H1 (cell line): ENCODE measurements around the gene OSBPL5. TPM values are rescaled to one million over a fixed set of nuclear protein-coding genes. Genes with fewer than 3 reads are reported as not detected.

Source experiments
- CTCF ChIA-PET: fragments of 300-600 bp; sonication (Branson Sonifier 250); formaldehyde crosslinking; loops from one replicate; lab custom pipeline; 2021; ENCODE audit not compliant: partially characterized antibody; lab: Charles Lee
- POLR2A ChIA-PET: fragments of 300-600 bp; sonication (Branson Sonifier 250); formaldehyde crosslinking; loops from one replicate; lab custom pipeline; 2021; ENCODE audit warnings: inconsistent platforms; ENCODE audit not compliant: partially characterized antibody; lab: Charles Lee
- DNase-seq, 2 experiments: peaks; one replicate each; pipeline versions ENCODE4 v3.0.0 to v3.0.0-alpha.2; 2010 to 2022; ENCODE audit warnings: low spot score in 2 of 2, low read depth in 1 of 2, mixed read lengths in 1 of 2
- FAIRE-seq: peaks from 2 replicates; lab custom pipeline; 2011; peaks lifted over from hg19 to GRCh38; lab: Jason Lieb, UNC
- H2AFZ ChIP-seq: 2 replicates; pipeline ENCODE4 v1.8.1; 2012; ENCODE audit warnings: low read length, inconsistent platforms
- H2AK5ac ChIP-seq: 2 replicates; pipeline ENCODE4 v1.6.1; 2013; ENCODE audit warnings: low read depth, low read length
- H2BK120ac ChIP-seq: replicated peaks from 2 replicates; pipeline ENCODE3; 2013; ENCODE audit warnings: low read depth, low read length, inconsistent platforms
- H2BK12ac ChIP-seq: 2 replicates; pipeline ENCODE4 v1.6.1; 2013; ENCODE audit warnings: low read depth, low read length
- H2BK15ac ChIP-seq: 2 replicates; pipeline ENCODE4 v1.6.1; 2013; ENCODE audit warnings: low read length
- H2BK20ac ChIP-seq: 2 replicates; pipeline ENCODE4 v1.6.1; 2013; ENCODE audit warnings: low read length
- H2BK5ac ChIP-seq: 2 replicates; pipeline ENCODE4 v1.6.1; 2013; ENCODE audit warnings: low read depth, low read length
- H3K14ac ChIP-seq: 2 replicates; pipeline ENCODE4 v1.6.1; 2013; ENCODE audit warnings: inconsistent platforms; ENCODE audit not compliant: insufficient read length
- H3K18ac ChIP-seq: 2 replicates; pipeline ENCODE4 v1.6.1; 2013; ENCODE audit warnings: low read length; ENCODE audit errors: extremely low read depth
- H3K23ac ChIP-seq: 2 replicates; pipeline ENCODE4 v1.6.1; 2013; ENCODE audit warnings: inconsistent platforms; ENCODE audit not compliant: insufficient read length
- H3K23me2 ChIP-seq: 2 replicates; pipeline ENCODE4 v1.6.1; 2013; ENCODE audit warnings: low read depth, low read length
- H3K27ac ChIP-seq: 2 replicates; pipeline ENCODE4 v1.6.1; 2011; ENCODE audit warnings: low read depth, low read length, inconsistent platforms
- H3K27me3 ChIP-seq, 4 experiments: replicated peaks in 1 of 4; 1 replicate in 1 of 4; 2 replicates in 3 of 4; pipeline versions ENCODE4 v1.6.1 to v1.8.1; 2011 to 2013; ENCODE audit warnings: low read length in 3 of 4, mild to moderate bottlenecking in 3 of 4, inconsistent platforms in 2 of 4, mixed read lengths in 2 of 4, moderate library complexity in 1 of 4; ENCODE audit not compliant: control insufficient read depth in 3 of 4, insufficient read depth in 3 of 4; ENCODE audit errors: extremely low read depth in 1 of 4
- H3K36me3 ChIP-seq, 4 experiments: 2 replicates each; pipeline versions ENCODE4 v1.6.1 to v1.8.1; 2011 to 2013; ENCODE audit warnings: mild to moderate bottlenecking in 4 of 4, low read length in 3 of 4, moderate library complexity in 2 of 4, control low read depth in 1 of 4, inconsistent platforms in 1 of 4; ENCODE audit not compliant: insufficient read depth in 4 of 4, control insufficient read depth in 2 of 4
- H3K4ac ChIP-seq: replicated peaks from 2 replicates; pipeline ENCODE3; 2013; ENCODE audit warnings: low read length, low read depth, mixed read lengths, inconsistent platforms; ENCODE audit not compliant: insufficient read length
- H3K4me1 ChIP-seq, 4 experiments: replicated peaks in 1 of 4; 1 replicate in 1 of 4; 2 replicates in 3 of 4; pipeline versions ENCODE4 v1.6.1 to v1.8.1; 2011 to 2013; ENCODE audit warnings: low read length in 3 of 4, inconsistent platforms in 2 of 4, mixed read lengths in 1 of 4; ENCODE audit not compliant: insufficient read depth in 4 of 4, control insufficient read depth in 3 of 4
- H3K4me2 ChIP-seq, 2 experiments: 2 replicates each; pipeline versions ENCODE4 v1.6.1 to v1.8.1; 2011 to 2013; ENCODE audit warnings: low read depth in 2 of 2, low read length in 2 of 2, control low read depth in 1 of 2, inconsistent platforms in 1 of 2, mild to moderate bottlenecking in 1 of 2; ENCODE audit not compliant: insufficient read depth in 1 of 2
- H3K4me3 ChIP-seq, 4 experiments: fragments of 200-600, 300-600 bp in 1 of 4; sonication (generic), shearing (Covaris generic), sonication (Bioruptor Twin) in 1 of 4; 2 replicates each; pipeline versions ENCODE4 v1.5.1 to v1.8.1; 2011 to 2016; ENCODE audit warnings: low read length in 4 of 4, low read depth in 3 of 4, control low read depth in 2 of 4, inconsistent platforms in 2 of 4, mild to moderate bottlenecking in 2 of 4, mixed read lengths in 1 of 4, moderate library complexity in 1 of 4; ENCODE audit not compliant: insufficient read depth in 2 of 4; ENCODE audit errors: extremely low read depth in 1 of 4
- H3K56ac ChIP-seq: replicated peaks from 2 replicates; pipeline ENCODE3; 2013; ENCODE audit warnings: low read depth, mild to moderate bottlenecking, mixed read lengths, low read length, inconsistent platforms; ENCODE audit not compliant: insufficient read length
- H3K79me1 ChIP-seq: 2 replicates; pipeline ENCODE4 v1.6.1; 2013; ENCODE audit warnings: low read depth, low read length, control low read depth
- H3K79me2 ChIP-seq, 2 experiments: 2 replicates each; pipeline versions ENCODE4 v1.6.1 to v1.8.1; 2012 to 2013; ENCODE audit warnings: low read length in 2 of 2, mild to moderate bottlenecking in 2 of 2, inconsistent platforms in 1 of 2; ENCODE audit not compliant: insufficient read depth in 2 of 2, control insufficient read depth in 1 of 2
- H3K9ac ChIP-seq, 4 experiments: replicated peaks in 1 of 4; 1 replicate in 1 of 4; 2 replicates in 3 of 4; pipeline versions ENCODE4 v1.6.1 to v1.8.1; 2011 to 2013; ENCODE audit warnings: low read depth in 3 of 4, low read length in 3 of 4, control low read depth in 2 of 4, mild to moderate bottlenecking in 2 of 4, moderate library complexity in 2 of 4, inconsistent platforms in 1 of 4; ENCODE audit errors: extremely low read depth in 1 of 4
- H3K9me3 ChIP-seq, 2 experiments: 2 replicates each; pipeline versions ENCODE4 v1.6.1 to v1.8.1; 2012 to 2013; ENCODE audit warnings: mild to moderate bottlenecking in 2 of 2, moderate library complexity in 2 of 2, control low read depth in 1 of 2, inconsistent platforms in 1 of 2, low read depth in 1 of 2, low read length in 1 of 2, mixed read lengths in 1 of 2; ENCODE audit not compliant: insufficient read depth in 2 of 2
- H4K20me1 ChIP-seq, 2 experiments: replicated peaks in 1 of 2; 2 replicates each; pipeline versions ENCODE3 to v1.8.1; 2011 to 2013; ENCODE audit warnings: inconsistent platforms in 2 of 2, low read length in 2 of 2, mild to moderate bottlenecking in 1 of 2; ENCODE audit not compliant: insufficient read depth in 2 of 2, control insufficient read depth in 1 of 2
- H4K5ac ChIP-seq: 2 replicates; pipeline ENCODE4 v1.6.1; 2013; ENCODE audit warnings: low read length, low read depth, mixed read lengths, inconsistent platforms; ENCODE audit not compliant: insufficient read length
- H4K8ac ChIP-seq: 2 replicates; pipeline ENCODE4 v1.8.0; 2013; ENCODE audit warnings: mild to moderate bottlenecking, moderate library complexity, low read length, inconsistent platforms; ENCODE audit not compliant: insufficient read depth; ENCODE audit errors: extremely low read depth
- H4K91ac ChIP-seq: replicated peaks from 2 replicates; pipeline ENCODE3; 2013; ENCODE audit warnings: low read length, mixed read lengths, inconsistent platforms; ENCODE audit not compliant: insufficient read length
- ASH2L ChIP-seq: fragments of 200-600, 300-600 bp; sonication (generic); IDR thresholded peaks from one replicate; pipeline ENCODE4 v1.7.1; 2017; ENCODE audit warnings: low read length
- CHD2 ChIP-seq: IDR thresholded peaks from 2 replicates; pipeline ENCODE4 v1.6.1; 2012; ENCODE audit warnings: low read length, improper control_type of control experiment
- EGR1 ChIP-seq: IDR thresholded peaks from 2 replicates; pipeline ENCODE4 v1.6.1; 2011; ENCODE audit warnings: low read depth, low read length, borderline replicate concordance
- HDAC6 ChIP-seq: IDR thresholded peaks from one replicate; pipeline ENCODE4 v1.7.1; 2012; ENCODE audit warnings: low read depth, mild to moderate bottlenecking, inconsistent platforms, low read length, moderate library complexity
- MAFK ChIP-seq: IDR thresholded peaks from 2 replicates; pipeline ENCODE4 v1.6.1; 2012; ENCODE audit warnings: low read depth, mild to moderate bottlenecking, improper control_type of control experiment, low read length
- MAX ChIP-seq: IDR thresholded peaks from 2 replicates; pipeline ENCODE4 v1.6.1; 2012; ENCODE audit warnings: inconsistent platforms
- NANOG ChIP-seq: IDR thresholded peaks from 2 replicates; pipeline ENCODE4 v1.6.1; 2011; ENCODE audit warnings: low read length, low read depth, mild to moderate bottlenecking, inconsistent platforms; ENCODE audit not compliant: insufficient read depth, poor library complexity, severe bottlenecking
- POLR2AphosphoS5 ChIP-seq: IDR thresholded peaks from 2 replicates; pipeline ENCODE4 v1.6.1; 2011; ENCODE audit warnings: low read depth, low read length
- SIN3A ChIP-seq, 2 experiments: IDR thresholded peaks in 1 of 2; conservative IDR thresholded peaks in 1 of 2; 2 replicates each; pipeline ENCODE4 v1.6.1; 2011 to 2012; ENCODE audit warnings: low read length in 2 of 2, improper control_type of control experiment in 1 of 2, low read depth in 1 of 2, mild to moderate bottlenecking in 1 of 2
- SP2 ChIP-seq: IDR thresholded peaks from 2 replicates; pipeline ENCODE4 v1.6.1; 2012; ENCODE audit warnings: mild to moderate bottlenecking, low read length, inconsistent platforms
- SUZ12 ChIP-seq: fragments of 200-600 bp; sonication (generic); IDR thresholded peaks from 2 replicates; pipeline ENCODE4 v1.6.1; 2012; ENCODE audit warnings: mild to moderate bottlenecking, inconsistent platforms, low read length, moderate library complexity, mixed read lengths
- YY1 ChIP-seq: IDR thresholded peaks from 2 replicates; pipeline ENCODE4 v1.6.1; 2011; ENCODE audit warnings: low read depth, mild to moderate bottlenecking, low read length
- ZNF274 ChIP-seq: IDR thresholded peaks from 2 replicates; pipeline ENCODE4 v1.7.0; 2012; ENCODE audit warnings: low read length, borderline replicate concordance; ENCODE audit errors: extremely low read depth
- WGBS, 2 experiments: shearing (Covaris generic) in 1 of 2; methylation state at CpG; one replicate each; pipeline versions ENCODE4 v1.1.6 to v1.1.7; 2013 to 2015; ENCODE audit warnings: low lambda C conversion rate in 2 of 2, mixed read lengths in 2 of 2, inconsistent platforms in 1 of 2, low coverage in 1 of 2, missing lambda C conversion rate in 1 of 2; ENCODE audit not compliant: insufficient replicate concordance in 2 of 2, insufficient coverage in 1 of 2, insufficient read length in 1 of 2; ENCODE audit errors: extremely low coverage in 1 of 2, missing lambda C conversion rate in 1 of 2; 5-methylcytosine and 5-hydroxymethylcytosine counted together
- polyA plus RNA-seq, 7 experiments: library from polyadenylated mRNA; depleted of rRNA in 3 of 7; stranded (reverse) in 5 of 7; unstranded in 2 of 7; fragments of >200 nt in 5 of 7; fragments of 200-250 nt in 2 of 7; gene quantifications; 1 replicate in 5 of 7; 2 replicates in 1 of 7; 4 replicates in 1 of 7; pipeline versions ENCODE4 v1.2.1 to v1.2.3, GENCODE V29; 2011 to 2013; ENCODE audit warnings: missing spikeins in 2 of 7, mixed read lengths in 2 of 7
- total RNA-seq: library from RNA; stranded (reverse); fragmentation: NEBNext Ultra II Directional; extraction: Animal tissue kit (Norgen Biotek cat#: 25700); gene quantifications from 2 replicates; pipeline ENCODE4 v1.2.1, GENCODE V29; 2021

OSBPL5 gene
- total and polyA plus RNA-seq, 2 of the 8 experiments (the other 6 are each of a cell fraction or from before 2014, with no cell fraction given) = 3.4 to 9.9 TPM

- H3K56ac ChIP-seq = no peak overlapping the region
- 87% methylated on average over 9 of the region's 9 CpGs; no CpG with 5 or more reads in 1 of the 2 experiments for WGBS, 2 experiments
- H4K20me1 ChIP-seq = peaks cover 0 to 4% of the 10 kb centered on the region in 2 experiments
- no peaks in the 10 kb centered on the region for H3K23me2 ChIP-seq
- H4K91ac ChIP-seq = no peak overlapping the region
- no peak overlapping the region for H3K4ac ChIP-seq
- FAIRE-seq (no peak), DNase-seq (no peak)
- H3K27ac ChIP-seq = no peak overlapping the region
- H3K23ac ChIP-seq = no peak overlapping the region
- peaks cover 0 to 12% (median 8%) of the 10 kb centered on the region in 4 experiments; a peak in 5 of 7 replicates for H3K4me1 ChIP-seq
- no peak overlapping the region for H2BK20ac ChIP-seq
- ChIA-PET POLR2A (interaction anchor here (0.8 kb wide), 1 partner anchor 9 kb away, joined by 3 read pairs; no protein-coding TSS in a partner anchor), CTCF (interaction anchor here (0.6 to 4.7 kb wide), 10 partner anchors 7 to 104 kb away, joined by 3 to 25 read pairs (median 16); no protein-coding TSS in a partner anchor)
- no peak overlapping the region for H2AFZ ChIP-seq
- H3K9ac ChIP-seq = no peak overlapping the region
- no peak overlapping the region for H3K18ac ChIP-seq
- H3K79me2 ChIP-seq = no peaks in the 10 kb centered on the region
- peaks cover 17 to 30% of the 10 kb centered on the region in 2 experiments for H3K9me3 ChIP-seq
- H4K5ac ChIP-seq = no peak overlapping the region
- H3K36me3 ChIP-seq = peaks cover 0 to 3% (median 0%) of the 10 kb centered on the region in 4 experiments; a peak in 2 of 8 replicates
- H3K27me3 ChIP-seq = no peaks in the 10 kb centered on the region; a peak in 2 of 7 replicates
- no peak overlapping the region for H3K14ac ChIP-seq
- no peak overlapping the region for H2BK5ac ChIP-seq
- H3K79me1 ChIP-seq = no peaks in the 10 kb centered on the region
- H2AK5ac ChIP-seq = no peak overlapping the region
- H3K4me3 ChIP-seq = no peak overlapping the region
- no peak overlapping the region for H2BK12ac ChIP-seq
- H2BK15ac ChIP-seq = no peak overlapping the region
- no peak overlapping the region for H2BK120ac ChIP-seq
- no peak overlapping the region for H4K8ac ChIP-seq
- H3K4me2 ChIP-seq = no peak overlapping the region
- no peak for TF ChIP-seq NANOG
- TF ChIP-seq MAFK = no peak
- no peak for TF ChIP-seq POLR2AphosphoS5
- TF ChIP-seq SUZ12 = no peak
- TF ChIP-seq HDAC6 = no peak
- no peak for TF ChIP-seq YY1
- TF ChIP-seq EGR1 = no peak
- TF ChIP-seq MAX = no peak
- no peak for TF ChIP-seq ASH2L
- no peak for TF ChIP-seq SP2
- no peak for TF ChIP-seq CHD2
- TF ChIP-seq ZNF274 = no peak
- no peak for TF ChIP-seq SIN3A (conservative IDR thresholded peaks at IDR 0.05 in 1 of 2, IDR thresholded peaks at IDR 0.05 in 1 of 2; ENCODE audit: low read depth in 1 of 2, low read length in 2 of 2)
Measured at GRCh38 chr11:3111919-3112690, 53.0 kb downstream of the OSBPL5 start.
